Choroid plexus epithelial cell (primary cell): ENCODE data around the gene DRAM2.

Experiments used
- DNase-seq: peaks from one replicate; pipeline ENCODE4 v3.0.0-alpha.2; 2010; ENCODE audit warnings: low read depth
- H3K4me3 ChIP-seq: 2 replicates; pipeline ENCODE4 v1.5.1; 2011; ENCODE audit warnings: low read depth, mild to moderate bottlenecking, control low read depth, low read length, moderate library complexity
- TF ChIP-seq, protein P1 (sequence below): conservative IDR thresholded peaks from 2 replicates; pipeline ENCODE4 v1.5.1; 2011; ENCODE audit warnings: low read depth, mild to moderate bottlenecking, control low read depth, inconsistent platforms, low read length, moderate library complexity

The DRAM2 gene

DNA sequence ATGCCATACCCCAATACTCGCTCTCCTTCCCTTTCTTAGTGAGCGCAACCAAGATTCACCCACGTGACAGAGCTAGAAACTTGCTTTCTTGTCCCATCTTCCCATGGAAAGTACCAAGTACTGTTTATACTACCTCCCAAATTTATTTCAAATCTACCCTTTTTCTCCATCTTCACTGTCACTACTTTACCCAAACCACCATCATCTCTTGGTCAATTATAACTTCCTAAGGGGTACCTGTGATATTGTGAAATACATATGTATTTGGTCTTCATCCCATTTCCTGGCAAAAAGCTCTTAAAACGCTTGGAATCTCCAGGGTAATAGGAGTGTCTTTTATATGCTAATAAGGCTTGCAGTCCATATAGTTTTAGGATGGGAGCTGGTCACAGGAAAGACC, 8.2 kb downstream of the DRAM2 start:
- TF ChIP-seq, protein P1, sequence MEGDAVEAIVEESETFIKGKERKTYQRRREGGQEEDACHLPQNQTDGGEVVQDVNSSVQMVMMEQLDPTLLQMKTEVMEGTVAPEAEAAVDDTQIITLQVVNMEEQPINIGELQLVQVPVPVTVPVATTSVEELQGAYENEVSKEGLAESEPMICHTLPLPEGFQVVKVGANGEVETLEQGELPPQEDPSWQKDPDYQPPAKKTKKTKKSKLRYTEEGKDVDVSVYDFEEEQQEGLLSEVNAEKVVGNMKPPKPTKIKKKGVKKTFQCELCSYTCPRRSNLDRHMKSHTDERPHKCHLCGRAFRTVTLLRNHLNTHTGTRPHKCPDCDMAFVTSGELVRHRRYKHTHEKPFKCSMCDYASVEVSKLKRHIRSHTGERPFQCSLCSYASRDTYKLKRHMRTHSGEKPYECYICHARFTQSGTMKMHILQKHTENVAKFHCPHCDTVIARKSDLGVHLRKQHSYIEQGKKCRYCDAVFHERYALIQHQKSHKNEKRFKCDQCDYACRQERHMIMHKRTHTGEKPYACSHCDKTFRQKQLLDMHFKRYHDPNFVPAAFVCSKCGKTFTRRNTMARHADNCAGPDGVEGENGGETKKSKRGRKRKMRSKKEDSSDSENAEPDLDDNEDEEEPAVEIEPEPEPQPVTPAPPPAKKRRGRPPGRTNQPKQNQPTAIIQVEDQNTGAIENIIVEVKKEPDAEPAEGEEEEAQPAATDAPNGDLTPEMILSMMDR: no peak
- no peak for DNase-seq

DNA sequence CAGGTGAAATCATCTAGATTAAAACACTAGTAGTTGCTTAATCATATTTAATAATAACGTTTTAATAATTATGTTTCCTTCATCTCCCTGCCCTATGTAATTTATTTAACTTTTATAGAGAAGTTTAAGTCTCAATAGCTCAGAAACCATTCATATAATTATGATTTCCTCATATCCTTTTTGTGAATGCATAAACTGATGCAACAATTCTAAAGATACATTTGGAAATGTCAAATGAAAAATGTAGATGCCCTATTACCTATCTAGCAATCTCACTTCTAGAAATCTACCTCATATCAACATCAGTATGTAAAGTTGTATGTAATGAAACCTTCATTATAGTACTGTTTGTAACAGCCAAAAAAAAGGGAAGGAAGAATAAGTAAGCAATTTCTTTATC, 10.5 kb downstream of the DRAM2 start:
- H3K4me3 ChIP-seq: no peak overlapping the region
- TF ChIP-seq, protein P1: no peak
- no peak for DNase-seq

More for the DNA sequence above, 8.2 kb downstream of the DRAM2 start:
- H3K4me3 ChIP-seq: no peak overlapping the region

DNA sequence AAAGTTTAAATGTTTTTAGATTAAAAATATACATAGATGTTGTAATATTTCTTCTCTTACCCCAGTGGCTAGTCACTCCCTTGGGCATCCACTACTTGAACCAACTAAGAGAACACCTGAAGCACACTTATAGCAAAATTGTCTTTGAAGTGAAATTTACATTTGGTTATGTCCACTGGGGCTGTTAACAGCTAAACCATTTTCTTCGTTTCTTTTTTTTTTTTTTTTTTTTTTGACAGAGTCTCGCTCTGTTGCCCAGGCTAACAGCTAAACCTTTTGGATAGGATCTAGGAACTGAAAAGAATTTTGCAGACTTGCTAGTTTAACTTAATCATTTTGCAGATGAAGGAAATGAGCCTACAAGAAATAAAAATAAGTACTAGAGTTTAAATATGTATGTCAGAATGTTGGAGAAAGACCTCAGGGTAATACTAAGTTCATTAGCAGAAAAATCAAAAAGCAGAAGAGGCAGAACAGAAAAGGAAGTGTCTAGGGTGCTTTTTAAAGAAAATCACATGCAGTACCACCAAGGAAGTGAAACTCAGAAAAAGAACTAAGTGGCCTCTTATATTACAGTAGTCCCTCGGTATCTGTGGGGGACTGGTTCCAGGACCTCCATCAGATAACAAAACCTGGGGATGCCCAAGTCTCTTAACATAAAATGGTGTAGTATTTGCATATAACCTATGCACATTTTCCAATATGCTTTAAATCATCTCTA, 11.8 kb downstream of the DRAM2 start:
- TF ChIP-seq, protein P1: no peak
- no peak for DNase-seq
- H3K4me3 ChIP-seq: no peak overlapping the region

DNA sequence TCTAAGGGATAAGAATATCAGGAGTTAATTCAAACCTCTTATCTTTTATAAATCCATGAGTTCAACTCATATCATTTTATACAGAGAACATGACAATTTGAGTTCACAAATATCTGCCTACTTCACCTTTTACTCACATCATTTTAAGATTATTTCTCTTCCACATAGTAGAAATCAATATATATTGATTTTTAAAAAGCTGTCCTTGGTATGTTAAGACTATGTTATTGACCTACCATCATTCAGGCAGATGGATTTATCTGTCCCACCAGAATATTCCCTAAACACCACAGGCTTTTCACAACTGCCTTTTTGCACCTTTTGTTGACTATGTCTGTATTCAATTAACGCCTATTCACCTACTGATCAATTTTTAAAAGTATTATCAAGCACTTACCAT, 13.5 kb downstream of the DRAM2 start:
- no peak for DNase-seq
- TF ChIP-seq, protein P1: no peak
- H3K4me3 ChIP-seq: no peak overlapping the region

DNA sequence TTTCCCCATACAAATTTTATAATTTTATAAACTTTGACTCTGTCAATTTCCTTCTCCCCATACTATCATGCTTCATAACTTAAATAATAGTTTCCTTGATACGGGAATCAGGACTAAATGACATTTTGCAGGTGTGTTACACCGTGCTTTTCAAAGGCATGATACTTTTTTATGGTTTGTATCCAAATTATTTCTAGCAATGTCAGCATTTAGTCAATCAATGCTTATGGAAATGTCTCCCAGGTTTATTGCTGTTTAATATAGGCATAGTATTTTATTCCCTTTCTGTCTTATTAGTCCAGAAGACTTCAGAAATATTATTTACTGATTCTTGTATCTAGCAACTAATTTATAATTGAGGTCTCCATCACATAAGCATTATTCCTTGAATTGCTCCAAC, 23.4 kb downstream of the DRAM2 start:
- H3K4me3 ChIP-seq: no peak overlapping the region
- no peak for DNase-seq
- TF ChIP-seq, protein P1: no peak

DNA sequence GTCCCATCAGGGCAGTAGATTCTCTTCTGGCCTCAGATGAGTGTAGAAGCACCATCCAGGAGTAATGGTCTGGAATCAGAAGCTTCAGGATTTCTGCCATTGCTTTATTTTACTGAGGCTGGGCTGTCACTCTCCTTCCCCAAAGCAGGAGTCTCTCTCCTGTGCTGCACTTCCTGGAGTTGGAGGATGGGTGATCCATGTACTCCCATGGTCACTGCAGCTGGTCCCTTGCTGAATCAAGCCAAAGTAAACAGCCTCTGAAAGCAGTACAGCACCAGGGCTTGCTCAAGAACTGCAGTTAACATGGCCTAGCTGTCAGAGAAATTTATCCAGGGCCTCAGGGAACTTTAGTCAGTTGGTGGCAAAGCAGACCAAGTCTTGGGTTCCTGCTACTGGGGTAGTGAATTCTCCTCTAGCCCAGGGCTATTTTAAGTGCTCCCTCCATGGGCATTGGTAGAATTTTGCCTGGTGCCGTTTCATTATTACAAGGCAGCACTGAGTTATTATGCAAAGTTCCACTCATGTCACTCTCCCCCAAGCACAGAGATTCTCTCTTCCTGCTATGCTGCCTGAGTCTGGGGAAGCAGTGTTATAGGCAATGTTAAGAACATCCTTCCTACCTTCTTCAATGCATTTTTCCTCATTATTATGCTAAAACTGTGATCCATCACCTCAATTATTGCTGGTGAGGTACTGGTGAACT, 29.5 kb downstream of the DRAM2 start:
- H3K4me3 ChIP-seq: no peak overlapping the region
- TF ChIP-seq, protein P1: no peak
- peak; percentile 50 for DNase-seq
